Measurements from ENCODE around the gene AHR.

Gene AHR

GRCh38 chr7:17298102-17298839 lies at the start of gene AHR:
Gene AHR (plus strand): TSS chr7:17298652. CDS start chr7:17299265, 613 bp downstream.
- Histone ChIP-seq H3K4me3 (peak within 1 kb of the TSS; percentile 83 to 100 (median 86)), H3K27ac (peak within 1 kb of the TSS; percentile 90 to 100 (median 97))

GRCh38 chr7:17253885-17254284 lies 44.6 kb upstream of the AHR start:
- no peak overlapping the region for H3K27ac ChIP-seq
- no peak overlapping the region for H3K4me3 ChIP-seq

- peak overlapping the region in 1 of 21 experiments; percentile 11 for H3K27ac ChIP-seq
- no peak overlapping the region for H3K4me3 ChIP-seq
These were observed 42.5 kb upstream of the AHR start for GRCh38 chr7:17255926-17256325.

- no peak overlapping the region for H3K4me3 ChIP-seq
- peak overlapping the region in 1 of 21 experiments; percentile 11 for H3K27ac ChIP-seq
These were observed 42.1 kb upstream of the AHR start for GRCh38 chr7:17256375-17256774.

- Histone ChIP-seq H3K4me3 (no peak overlapping the region), H3K27ac (no peak overlapping the region)
These were observed 31.9 kb upstream of the AHR start for GRCh38 chr7:17266565-17266964.

GRCh38 chr7:17269341-17270221 lies 28.9 kb upstream of the AHR start:
- Histone ChIP-seq H3K27ac (no peak overlapping the region), H3K4me3 (no peak overlapping the region)

- H3K27ac ChIP-seq = peak overlapping the region in 6 of 21 experiments; percentile 7 to 55 (median 40)
These were observed 23.8 kb upstream of the AHR start for GRCh38 chr7:17274551-17275245.

GRCh38 chr7:17275749-17276671 lies 22.4 kb upstream of the AHR start:
- H3K27ac ChIP-seq = peak overlapping the region in 9 of 21 experiments; percentile 2 to 55 (median 27)
- H3K4me3 ChIP-seq = no peak overlapping the region

More at GRCh38 chr7:17274551-17275245, 23.8 kb upstream of the AHR start:
- no peak overlapping the region for H3K4me3 ChIP-seq

- Histone ChIP-seq H3K27ac (no peak overlapping the region), H3K4me3 (no peak overlapping the region)
These were observed 19.4 kb upstream of the AHR start for GRCh38 chr7:17279061-17279460.

GRCh38 chr7:17289074-17289645 lies 9.3 kb upstream of the AHR start:
- no peak overlapping the region for H3K4me3 ChIP-seq
- H3K27ac ChIP-seq = no peak overlapping the region

GRCh38 chr7:17292843-17293242 lies 5.6 kb upstream of the AHR start:
- H3K4me3 ChIP-seq = no peak overlapping the region
- H3K27ac ChIP-seq = no peak overlapping the region

GRCh38 chr7:17293481-17293880 lies 5.0 kb upstream of the AHR start:
- H3K27ac ChIP-seq = no peak overlapping the region
- H3K4me3 ChIP-seq = no peak overlapping the region

GRCh38 chr7:17297243-17297642 lies 1.2 kb upstream of the AHR start:
- Histone ChIP-seq H3K27ac (peak overlapping the region in 15 of 21 experiments; percentile 56 to 99 (median 97)), H3K4me3 (no peak overlapping the region)

- peak overlapping the region; percentile 90 to 100 (median 97) for H3K27ac ChIP-seq
- H3K4me3 ChIP-seq = peak overlapping the region; percentile 83 to 100 (median 86)
These were observed 509 bp downstream of the AHR start for GRCh38 chr7:17298840-17299482.

GRCh38 chr7:17299483-17299991 lies 1.1 kb downstream of the AHR start:
- Histone ChIP-seq H3K27ac (peak overlapping the region; percentile 90 to 100 (median 97)), H3K4me3 (peak overlapping the region; percentile 83 to 100 (median 86))

- Histone ChIP-seq H3K4me3 (peak overlapping the region; percentile 83 to 100 (median 86)), H3K27ac (peak overlapping the region; percentile 41 to 100 (median 97))
These were observed 1.6 kb downstream of the AHR start for GRCh38 chr7:17300012-17300411.

- Histone ChIP-seq H3K27ac (peak overlapping the region in 19 of 21 experiments; percentile 91 to 100 (median 98)), H3K4me3 (peak overlapping the region; percentile 83 to 100 (median 86))
These were observed 2.0 kb downstream of the AHR start for GRCh38 chr7:17300437-17300836.

Data from skin epidermis (tissue), 12 donors.